ENCODE results near the gene COPE.

The COPE gene

DNA sequence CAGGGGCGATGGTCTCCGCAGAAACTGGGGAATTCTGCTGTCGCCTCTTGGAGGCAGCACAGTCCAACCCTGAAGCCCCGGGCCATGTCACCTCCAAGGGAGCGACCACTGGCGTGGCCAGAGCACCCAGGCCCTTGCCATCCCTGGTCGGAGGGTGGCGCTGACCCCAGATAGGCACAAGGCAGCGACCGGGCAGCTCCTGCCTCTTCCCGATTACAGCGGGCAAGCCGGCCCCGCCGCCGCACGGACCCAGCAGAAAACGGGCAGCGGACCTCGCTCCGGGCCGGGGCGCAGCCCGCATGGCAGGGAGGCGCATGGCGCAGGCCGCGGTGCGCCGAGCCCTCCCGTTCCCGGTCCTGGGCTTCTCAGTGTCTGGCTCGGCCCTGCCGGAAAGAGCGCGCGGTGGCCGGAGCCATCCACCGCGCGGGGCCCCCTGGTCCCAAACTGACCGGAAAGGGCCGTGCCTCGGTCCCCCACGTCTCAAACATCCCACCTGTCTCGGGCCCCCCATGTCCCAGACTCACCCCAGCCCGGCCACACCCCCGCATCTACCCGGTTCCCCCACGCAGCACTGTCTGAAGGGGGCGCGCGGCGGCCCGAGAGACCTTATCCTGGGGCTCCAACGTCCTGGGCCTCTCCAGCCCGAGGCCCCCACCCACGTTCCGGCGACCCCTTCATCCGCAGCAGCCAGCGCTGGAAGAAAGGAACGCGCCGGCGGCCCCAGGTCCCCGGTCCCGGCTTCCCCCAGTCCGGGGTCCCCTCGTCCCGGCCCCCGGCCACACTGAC lies 24.0 kb downstream of the COPE start:
- no peak for DNase-seq (ENCODE audit: low read depth in 2 of 2)

DNA sequence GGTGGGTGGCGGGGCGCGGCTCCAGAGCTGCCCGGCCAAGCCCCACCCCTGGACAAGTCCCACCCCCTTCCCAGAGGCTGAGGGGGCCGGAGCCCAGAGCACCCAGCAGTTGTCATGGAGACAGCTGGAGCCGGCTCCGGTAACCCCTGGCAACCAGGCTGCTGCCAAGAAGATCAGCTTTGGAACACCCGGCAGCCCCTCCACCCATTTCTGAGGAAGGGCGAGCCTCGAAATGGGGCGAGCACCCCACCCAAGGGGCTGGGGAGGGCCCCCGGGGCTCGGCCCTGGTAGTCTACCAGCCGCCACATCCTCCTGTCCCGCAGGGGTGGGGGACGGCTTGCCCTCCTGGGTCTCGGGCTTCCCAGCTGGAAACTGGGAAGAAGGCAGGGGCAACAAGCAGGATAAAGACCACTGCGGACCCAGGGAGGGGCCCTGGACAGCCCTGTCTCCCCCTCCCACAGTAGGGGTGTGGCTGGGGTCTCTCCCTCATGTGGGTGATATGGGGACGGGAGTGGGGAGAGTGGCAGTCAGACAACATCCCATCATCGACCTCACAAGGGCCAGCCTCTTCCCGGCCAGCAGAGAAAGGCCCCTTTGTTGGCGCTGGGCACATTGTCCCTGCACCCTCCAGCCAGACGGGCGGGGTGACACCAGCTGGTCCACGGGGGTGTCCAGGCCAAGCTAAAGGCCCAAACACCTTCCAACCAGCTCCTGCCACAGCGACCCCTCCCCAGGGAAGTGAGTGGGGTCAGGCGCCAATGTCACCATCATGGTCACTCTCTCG lies 24.7 kb downstream of the COPE start:
- no peak for DNase-seq (ENCODE audit: low read depth in 2 of 2)

DNA sequence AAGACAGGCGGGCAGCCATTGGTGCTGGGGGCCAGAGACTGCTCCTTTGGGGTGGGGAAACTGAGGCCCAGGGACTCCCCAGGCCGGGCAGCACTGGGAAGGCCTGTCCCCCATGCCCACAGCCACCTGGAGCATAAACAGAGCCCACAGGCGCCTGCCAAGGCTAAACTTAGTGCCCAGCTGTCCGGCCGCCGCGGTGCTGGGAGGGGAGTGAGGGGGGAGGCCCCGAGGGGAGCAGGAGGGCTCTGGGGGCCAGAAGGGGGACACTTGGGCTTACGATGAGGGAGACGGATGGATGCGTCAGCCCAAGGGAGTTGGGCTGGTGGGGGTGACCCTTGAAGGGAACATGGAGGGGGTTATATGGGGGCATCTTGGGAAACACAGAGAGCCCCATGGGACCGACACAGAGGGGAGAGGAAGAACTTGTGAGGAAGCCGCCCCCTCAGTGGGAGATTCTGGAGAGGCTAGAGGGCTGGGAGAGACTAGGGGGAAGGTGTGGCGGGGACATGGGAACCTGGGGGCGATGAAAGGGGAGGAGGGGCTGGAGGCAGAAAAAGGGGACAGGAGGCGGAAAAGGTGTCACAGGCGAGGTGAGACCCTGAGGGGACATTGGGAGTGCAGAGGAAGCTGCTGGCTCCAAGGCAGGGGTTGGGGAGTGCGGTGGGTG lies 25.5 kb downstream of the COPE start:
- DNase-seq (ENCODE audit: low read depth in 2 of 2) = no peak

DNA sequence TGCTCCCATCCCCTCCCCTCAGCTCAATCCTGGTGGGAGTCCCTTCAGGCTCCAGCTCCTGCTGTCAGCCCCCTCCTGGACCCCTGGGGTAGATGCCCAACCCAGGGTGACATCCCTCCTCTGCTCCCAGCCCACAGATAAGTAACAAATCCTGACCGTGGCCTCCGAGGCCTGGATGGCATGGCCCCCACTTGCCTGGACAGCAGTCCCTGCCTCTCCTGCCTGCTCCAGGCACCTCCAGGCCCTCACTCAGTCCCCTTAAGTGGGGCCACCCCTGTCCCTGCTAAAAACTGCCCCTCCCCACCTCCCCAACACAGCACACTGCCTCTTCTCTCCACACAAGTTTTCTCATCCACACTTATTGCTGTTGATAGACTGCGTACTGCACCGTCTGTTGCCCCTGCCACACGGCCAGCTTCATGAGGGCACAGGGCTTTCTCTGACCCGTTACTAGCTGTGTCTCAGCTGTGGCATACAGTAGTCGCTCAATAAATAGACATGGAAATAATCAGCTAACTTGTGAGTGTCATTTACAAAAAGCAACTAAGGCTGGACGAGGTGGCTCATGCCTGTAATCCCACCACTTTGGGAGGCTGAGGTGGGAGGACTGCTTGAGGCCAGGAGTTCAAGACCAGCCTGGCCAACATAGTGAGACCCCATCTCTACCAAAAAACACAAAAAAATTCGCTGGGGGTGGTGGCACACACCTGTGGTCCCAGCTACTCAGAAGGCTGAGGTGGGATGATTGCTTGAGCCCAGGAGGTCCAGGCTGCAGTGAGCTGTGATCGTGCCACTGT lies 29.0 kb downstream of the COPE start:
- no peak for DNase-seq (ENCODE audit: low read depth in 2 of 2)

DNA sequence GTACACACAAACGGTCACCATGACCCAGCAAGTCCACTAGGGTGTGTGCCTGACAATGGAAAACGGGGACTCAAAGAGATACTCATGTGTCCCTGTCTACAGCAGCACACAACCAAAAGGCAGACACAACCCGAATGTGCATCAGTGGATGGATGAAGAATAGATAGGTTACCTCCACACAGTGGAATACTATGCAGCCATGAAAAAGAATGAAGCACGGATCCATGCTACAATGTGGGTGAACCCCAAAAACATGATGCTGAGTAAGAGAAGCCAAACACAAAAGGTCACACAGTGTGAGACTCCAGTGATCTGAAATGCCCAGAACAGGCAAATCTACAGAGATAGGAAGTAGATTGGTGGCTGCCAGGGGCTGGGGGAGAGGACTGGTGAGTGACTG lies 32.2 kb downstream of the COPE start:
- no peak for DNase-seq (ENCODE audit: low read depth in 2 of 2)

DNA sequence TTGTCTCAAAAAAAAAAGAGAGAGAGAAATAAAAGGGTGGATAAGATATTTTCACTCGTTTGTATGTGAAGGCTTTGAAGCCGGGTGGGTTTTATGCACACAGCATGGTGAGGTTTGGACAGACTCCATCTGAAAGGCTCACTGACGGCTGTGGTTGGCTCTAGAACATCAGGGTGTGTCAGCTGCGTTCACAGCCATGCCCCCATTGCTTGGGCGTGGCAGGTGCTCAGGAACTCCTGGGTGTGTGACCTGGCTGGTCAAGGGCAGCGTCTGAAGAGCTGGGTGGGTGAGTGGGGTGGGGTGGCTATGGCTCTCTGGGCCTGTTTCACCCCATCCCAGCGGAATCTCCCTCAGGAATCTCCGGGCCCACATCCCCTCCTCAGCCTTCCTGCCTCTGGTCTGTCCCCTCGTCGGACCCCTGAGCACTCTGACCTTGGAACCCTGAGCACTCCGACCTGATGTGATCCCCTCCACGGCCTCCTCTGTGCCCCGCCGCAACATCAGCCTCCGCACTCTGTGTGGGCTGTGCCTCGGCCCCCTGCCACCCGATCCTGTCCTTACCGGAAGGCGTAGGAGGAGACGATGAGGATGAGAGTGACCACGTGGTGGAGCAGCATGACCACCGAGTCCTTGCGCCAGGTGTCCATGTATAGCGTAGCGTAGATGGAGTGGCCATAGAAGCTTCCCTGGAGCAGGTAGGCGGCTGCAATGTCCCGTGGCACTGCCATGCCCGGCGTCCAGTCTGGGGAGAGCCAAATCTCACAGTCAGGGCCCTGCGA lies 35.5 kb downstream of the COPE start:
- DNase-seq (ENCODE audit: low read depth in 2 of 2) = no peak

DNA sequence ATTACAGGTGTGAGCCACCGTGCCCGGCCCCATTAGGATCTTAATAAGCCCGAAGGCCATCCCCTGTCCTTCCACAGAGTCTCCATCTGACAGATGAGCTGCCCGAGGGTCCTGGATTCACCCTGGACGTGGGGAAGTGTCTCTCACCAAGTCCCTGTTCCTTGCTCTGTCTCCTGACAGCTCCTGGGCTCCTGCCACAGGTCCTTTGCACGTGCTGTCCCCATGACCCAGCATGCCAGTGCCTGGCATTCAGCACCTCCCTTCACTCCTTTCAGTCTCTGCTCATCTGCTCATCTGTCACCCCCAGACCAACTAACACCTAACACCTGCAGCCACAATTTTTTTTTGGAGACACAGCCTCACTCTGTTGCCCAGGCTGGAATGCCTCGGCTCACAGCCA lies 37.7 kb downstream of the COPE start:
- no peak for DNase-seq (ENCODE audit: low read depth in 2 of 2)

DNA sequence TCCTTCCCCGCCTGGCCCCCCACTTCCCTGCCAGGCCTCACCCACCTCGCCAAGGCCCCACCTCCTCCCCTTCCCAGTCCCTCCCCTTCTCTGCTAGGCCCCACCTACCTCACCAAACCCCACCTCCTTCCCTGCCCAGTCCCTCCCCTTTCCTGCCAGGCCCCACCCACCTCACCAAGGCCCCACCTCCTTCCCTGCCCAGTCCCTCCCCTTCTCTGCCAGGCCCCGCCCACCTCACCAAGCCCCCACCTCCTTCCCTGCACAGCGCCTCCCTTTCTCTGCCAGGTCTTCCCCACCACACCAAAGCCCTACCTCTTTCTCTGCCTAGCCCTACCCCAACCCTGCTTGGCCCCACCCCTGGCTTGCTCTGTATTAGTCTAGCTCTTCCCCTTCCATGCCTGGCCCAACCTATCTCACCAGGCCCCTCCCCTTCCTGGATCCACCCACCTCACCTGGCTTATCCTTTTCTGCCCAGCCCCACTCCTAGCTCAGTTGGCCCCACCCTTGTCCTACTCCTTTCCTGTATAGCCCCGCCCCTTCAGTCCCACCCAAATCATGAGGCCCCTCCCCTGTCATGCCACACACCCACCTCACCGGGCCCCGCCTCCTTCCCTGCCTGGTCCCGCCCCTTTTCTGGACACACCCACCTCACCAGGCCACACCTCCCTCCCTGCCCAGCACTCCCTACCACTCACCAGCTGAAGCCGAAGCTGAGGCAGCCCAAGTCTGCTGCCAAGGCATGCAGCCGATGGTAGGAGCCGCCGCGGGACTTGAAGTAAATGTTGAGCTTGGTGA lies 39.4 kb downstream of the COPE start:
- no peak for DNase-seq (ENCODE audit: low read depth in 2 of 2)

DNA sequence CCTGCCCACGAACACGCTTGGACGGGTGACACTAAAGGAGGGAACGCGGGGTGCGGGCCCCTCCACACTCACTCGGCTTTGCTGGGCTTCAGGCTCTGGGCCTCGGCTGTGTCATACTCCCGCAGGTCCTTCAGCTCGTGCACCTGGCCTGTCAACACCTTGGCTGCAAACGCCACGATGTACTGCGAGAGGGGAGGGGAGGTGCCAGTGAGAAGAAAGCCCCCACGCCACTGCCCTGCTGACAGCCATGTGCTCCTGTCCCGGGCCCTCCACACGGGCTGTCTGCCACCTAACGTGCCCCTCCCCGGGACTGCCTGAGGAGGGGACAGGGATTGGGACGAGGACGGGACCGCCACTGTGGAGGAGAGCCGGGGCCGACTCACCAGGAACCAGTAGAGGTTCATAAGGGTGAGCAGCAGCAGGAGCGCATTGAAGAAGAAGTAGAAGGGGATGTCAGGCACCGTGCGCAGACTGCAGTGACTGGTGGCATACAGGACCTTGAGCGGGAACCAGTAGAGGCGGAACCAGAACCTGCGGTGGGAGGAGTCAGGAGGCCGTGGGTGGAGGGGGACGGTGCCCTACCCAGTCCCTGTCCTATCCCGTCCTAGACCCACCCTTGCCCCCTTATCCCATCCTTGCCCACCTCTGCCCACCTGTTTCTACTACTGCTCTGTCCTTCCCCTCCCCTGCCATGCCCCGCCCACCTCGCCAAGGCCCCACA lies 40.2 kb downstream of the COPE start:
- no peak for DNase-seq (ENCODE audit: low read depth in 2 of 2)

DNA sequence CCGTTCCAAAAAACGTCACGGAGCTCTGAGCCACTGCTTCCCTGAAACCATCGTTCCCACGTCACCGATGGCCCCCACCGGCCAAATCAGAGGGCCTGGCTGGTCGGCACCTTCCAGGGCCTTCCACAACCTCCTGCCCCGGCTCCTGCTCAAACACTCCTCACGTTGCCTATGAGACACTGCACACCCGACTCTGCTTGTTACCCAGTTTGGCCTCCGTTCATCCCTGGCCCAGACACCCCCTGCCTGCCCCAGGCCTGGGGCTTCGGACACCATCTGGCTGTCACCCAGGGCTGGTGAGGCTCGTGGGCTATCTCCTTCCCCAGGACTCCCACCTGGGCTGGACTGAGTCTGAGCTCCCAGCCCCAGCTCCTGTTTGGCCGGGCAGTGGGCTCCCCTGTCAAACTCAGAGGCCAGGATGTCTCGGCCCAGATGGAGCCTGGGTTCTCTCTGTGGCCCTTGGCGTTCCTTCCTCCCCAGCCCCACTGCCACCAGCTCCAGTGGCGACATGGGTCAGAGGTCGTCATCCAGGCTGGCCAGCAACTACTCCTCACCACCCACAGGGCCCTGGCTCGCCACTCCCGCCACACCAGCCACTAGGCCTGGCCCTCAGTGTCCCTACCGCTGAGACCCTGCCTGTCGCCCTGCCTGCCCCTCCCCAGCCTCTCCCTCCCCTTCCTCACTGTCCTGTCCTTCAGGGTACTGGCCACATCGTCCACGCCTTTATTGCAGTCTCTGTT lies 41.0 kb downstream of the COPE start:
- no peak for DNase-seq (ENCODE audit: low read depth in 2 of 2)

DNA sequence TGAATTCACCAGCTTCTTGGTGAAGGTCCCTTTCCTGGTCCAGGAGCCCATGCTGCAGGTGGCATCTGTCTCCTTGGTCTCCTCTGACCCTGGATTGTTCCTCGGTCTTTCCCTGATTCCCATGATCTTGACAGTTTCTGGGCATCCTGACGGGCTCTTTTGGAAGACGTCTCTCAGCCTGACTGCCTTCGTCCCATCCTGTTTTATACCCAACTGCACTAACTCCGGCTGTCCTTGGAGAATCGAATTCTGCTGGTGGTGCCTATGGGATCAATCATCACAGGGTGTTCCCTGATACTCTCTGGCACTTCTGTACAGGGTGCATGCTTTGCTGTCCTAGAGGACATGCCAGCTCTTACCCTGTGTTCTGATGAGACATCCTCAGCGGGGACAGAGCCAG lies 42.3 kb downstream of the COPE start:
- no peak for DNase-seq (ENCODE audit: low read depth in 2 of 2)

DNA sequence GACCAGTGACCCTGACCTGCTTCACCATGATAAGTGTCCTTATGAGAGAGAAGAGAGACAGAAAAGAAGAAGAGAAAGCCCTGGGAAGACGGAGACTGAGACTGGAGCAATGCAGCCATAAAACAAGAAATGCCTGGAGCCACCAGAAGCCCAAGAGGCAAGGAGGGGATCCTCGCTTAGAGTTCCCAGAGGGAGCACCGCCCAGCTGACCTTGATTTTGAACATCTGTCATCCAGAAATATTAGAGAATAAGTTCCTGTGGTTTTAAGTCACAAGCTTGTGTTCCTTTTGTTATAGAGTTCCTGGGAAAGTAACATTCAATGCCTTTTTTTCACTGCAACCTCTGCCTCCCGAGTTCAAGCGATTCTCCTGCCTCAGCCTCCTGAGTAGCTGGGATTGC lies 43.5 kb downstream of the COPE start:
- no peak for DNase-seq (ENCODE audit: low read depth in 2 of 2)

DNA sequence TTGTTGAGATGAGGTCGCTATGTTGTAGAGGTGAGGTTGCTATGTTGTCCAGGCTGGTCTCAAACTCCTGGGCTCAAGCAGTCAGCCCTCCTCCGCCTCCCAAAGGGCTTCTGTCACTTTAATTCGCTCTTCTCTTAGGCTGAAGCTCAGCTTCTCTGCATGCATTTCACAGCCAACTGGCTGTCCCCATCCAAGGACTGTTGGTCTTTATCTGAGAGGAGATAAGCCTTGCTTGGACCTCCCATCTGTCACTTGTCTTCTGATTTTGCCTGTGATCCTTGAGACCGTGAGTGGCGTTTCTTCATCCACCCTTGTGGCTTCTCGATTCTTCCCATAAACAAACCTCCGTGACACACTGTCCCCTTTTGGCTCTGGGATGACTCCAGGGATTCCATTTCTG lies 47.6 kb downstream of the COPE start:
- DNase-seq (ENCODE audit: low read depth in 2 of 2) = no peak

DNA sequence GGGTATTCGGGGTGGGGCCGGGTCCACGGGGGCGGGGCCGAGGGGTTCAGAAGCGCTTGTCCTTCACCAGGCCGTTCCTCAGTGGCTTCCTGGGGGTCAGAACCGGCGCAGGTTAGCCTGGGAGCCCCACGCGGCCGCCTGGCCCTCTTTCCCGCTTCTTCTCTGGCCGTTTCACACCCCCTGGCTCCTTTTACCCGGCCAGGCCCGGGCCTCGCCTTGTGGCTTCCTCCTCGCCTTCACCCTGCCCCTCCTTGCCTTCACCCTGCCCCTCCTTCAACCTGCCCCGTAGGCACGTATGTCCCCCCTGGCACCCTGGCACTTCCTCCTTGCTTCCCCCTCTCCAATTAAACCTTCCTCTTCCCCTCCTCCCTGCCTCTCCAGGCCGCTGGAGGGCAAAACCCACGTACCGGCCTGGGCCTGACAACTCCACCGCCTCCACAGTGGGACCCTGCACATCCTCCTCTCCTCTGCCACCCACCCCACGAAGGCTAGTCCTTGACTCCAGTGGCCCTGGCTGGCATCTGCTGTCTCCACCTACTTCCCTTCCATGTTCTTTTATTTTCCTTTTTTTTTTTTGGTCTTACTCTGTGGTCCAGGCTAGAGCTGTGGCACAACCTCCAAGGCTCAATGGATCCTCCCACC lies 48.5 kb downstream of the COPE start:
- DNase-seq (ENCODE audit: low read depth in 2 of 2) = no peak

DNA sequence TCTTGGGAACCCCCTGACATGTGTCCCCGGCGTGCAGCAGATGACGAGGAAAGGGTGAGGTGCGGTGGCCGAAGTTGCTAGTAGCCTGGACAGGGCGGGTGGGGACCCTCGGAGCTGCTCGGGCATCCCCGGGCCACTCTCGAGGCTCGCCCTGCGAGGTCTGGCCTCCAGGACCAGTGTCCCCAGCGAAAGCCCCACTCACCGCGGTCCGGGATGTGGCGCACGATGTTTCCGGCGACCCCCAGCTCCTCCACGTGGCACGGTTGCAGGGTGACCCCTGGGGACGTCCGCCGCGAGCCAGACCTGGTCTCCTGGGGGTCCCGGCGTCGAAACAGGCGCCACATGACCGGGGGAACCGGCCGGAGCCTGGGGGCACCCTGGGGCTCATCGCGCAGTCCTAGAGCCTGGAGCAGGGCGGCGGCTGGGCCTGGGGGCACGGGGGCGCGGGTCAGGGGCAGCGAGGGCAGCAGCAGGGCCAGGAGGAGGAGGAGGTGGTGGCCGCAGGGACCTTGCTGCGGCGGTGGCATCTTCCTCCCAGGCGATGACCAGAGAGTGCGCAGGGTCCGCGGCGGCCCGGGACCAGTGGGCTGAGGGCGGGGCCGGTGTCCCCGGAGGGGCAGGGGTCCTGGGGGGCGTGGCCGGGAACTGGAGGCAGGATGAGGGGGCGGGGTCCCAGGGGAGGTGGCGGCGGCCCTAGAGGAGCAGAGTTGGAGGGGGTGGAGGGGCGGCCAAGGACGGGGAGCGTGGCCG lies 49.2 kb downstream of the COPE start:
- DNase-seq (ENCODE audit: low read depth in 2 of 2) = no peak

DNA sequence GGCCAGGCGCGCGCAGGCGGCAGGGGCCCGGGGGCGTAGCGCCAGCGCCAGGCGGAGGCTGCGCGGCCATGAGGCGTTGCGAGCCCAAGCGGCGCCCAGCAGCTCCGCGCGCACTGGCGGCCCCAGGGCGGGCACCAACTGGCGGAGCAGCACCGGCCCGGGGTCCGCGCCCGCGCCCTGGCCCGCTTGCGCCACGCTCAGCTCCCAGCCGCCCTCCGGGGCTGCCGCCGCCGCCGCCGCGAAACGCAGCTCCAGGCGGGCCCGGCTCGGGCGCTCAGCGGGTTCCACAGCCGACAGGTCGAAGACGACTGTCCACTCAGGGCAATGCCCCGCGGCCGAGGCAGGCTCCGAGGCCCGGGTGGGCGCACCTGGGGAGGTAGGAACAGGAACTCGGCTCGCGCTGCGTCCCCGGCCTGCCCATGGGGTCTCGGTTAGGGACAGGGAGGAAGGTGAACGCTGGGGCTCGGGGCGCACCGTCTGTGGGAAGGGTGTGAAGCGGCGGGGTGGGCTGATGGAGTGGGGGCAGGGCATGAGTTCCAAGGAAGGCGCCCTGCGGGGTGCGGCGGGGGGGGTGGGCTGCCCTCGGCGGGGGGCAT lies 50.1 kb downstream of the COPE start:
- no peak for DNase-seq (ENCODE audit: low read depth in 2 of 2)

DNA sequence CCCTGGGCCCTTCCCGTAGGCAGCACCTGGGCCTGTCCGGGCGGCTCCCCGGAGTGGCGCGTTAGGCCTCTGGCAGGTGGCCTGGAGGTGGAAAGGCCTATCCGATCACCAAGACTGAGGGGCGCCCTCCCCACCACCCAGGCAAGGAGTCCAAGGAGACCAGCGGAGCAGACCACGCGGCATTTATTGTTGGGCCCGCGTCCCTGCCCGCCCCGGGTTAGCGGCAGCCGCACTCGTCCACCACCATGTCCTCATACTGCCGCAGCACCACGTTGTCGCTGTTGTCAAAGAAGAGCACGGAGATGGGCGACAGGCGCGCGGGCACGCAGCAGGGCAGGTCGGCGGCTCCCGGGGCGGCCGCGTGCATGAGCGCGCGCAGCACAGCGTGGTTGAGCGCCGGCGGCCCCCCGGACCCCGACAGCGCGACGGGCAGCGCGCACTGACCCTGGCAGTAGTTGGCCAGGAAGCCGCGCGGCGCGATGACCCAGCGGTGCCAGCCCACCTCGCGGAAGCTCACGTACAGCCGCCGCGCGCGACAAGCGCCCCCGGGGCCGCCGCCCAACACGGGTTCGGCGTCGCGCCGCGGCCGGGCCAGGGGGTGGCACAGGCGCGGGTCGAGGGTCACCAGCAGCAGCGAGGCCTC lies 50.7 kb downstream of the COPE start:
- no peak for DNase-seq (ENCODE audit: low read depth in 2 of 2)

Data from activated CD8-positive, alpha-beta memory T cell treated with anti-CD3 and anti-CD28 coated beads for 4 hours (primary cell).